GM18520 (cell line): ENCODE measurements around the gene SMARCB1.
"Not testable (repeated sequence)": the region's sequence is repeated elsewhere in the genome, so short reads cannot be mapped to it uniquely, and the experiment has no call there.

Source experiments
- ATAC-seq: cut with Tn5 transposase; IDR thresholded peaks from one replicate; pipeline ENCODE4 v1.9.1; 2021; ENCODE audit not compliant: unreplicated experiment

Gene SMARCB1

GRCh38 chr22:23841736-23842445 is 55.1 kb downstream of the SMARCB1 start:
- ATAC-seq = no peak

- no peak for ATAC-seq
Measured at GRCh38 chr22:23842599-23842998, 55.8 kb downstream of the SMARCB1 start.

DNA sequence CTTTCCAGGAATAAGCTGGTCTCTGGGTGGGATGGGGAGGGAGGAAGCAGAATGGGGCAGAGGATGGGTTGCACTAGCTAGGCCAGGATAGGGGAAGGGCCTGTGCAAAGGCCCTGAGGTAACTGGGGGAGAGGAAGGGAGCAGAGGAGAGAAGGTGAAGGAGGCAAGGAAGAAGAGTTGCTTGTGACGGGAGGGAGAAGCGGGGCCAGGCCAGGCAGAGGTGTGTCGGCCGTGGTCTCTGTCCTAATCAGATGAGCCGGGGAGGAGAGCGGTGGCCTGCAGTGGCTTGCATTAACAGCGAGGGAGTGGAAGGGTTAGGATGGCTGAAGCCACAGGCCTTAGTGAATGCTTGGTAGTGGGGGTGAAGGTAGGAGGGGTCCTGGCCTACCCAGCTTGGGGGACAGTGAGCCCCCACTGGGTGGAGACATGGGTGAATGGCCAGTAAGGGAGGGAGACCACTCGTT is 58.0 kb downstream of the SMARCB1 start:
- ATAC-seq = no peak

- ATAC-seq = no peak
Measured at GRCh38 chr22:23845265-23846080, 58.7 kb downstream of the SMARCB1 start.

- ATAC-seq = no peak
Measured at GRCh38 chr22:23846081-23846469, 59.3 kb downstream of the SMARCB1 start.

GRCh38 chr22:23847310-23847920 is 60.6 kb downstream of the SMARCB1 start:
- no peak for ATAC-seq

DNA sequence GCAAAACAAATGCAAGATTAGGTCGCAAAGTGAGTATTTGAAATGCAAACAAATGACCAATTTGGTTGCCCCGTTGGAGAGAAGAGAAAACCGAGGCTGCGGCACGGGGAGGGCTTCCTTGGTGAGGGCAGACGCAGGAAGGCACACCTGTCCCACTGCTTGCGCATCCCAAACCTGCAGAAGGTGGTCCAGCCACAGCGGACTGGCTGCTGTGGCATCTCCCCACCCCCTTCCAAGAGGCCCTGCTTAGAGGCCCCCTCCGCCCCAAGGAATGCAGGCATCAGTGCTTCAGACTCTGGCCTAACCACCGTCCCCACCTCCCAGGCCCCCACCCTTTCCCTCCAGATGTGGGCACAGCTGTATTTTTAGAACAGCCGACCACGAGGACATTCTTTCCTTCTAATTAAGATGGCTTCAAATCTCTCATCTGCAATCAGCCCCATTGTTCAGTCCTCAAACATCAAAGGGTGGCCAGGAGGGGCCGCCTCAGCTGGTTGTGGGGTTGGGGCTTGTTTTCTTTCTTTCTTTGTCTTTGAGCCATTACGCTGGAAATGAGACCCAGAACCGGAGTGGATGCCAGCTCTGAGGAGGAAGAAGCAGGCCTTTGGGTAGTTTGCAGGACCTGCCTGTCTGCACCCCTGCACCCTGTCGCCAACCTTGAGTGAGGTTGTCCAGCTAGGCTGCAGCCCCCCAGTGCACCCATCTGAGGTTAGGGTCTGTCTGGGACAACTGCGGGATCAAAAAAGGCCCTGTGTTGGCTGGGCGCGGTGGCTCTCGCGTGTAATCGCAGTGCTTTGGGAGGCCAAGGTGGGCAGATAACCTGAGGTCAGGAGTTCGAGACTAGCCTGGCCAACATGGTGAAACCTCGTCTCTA is 61.5 kb downstream of the SMARCB1 start:
- ATAC-seq = no peak

DNA sequence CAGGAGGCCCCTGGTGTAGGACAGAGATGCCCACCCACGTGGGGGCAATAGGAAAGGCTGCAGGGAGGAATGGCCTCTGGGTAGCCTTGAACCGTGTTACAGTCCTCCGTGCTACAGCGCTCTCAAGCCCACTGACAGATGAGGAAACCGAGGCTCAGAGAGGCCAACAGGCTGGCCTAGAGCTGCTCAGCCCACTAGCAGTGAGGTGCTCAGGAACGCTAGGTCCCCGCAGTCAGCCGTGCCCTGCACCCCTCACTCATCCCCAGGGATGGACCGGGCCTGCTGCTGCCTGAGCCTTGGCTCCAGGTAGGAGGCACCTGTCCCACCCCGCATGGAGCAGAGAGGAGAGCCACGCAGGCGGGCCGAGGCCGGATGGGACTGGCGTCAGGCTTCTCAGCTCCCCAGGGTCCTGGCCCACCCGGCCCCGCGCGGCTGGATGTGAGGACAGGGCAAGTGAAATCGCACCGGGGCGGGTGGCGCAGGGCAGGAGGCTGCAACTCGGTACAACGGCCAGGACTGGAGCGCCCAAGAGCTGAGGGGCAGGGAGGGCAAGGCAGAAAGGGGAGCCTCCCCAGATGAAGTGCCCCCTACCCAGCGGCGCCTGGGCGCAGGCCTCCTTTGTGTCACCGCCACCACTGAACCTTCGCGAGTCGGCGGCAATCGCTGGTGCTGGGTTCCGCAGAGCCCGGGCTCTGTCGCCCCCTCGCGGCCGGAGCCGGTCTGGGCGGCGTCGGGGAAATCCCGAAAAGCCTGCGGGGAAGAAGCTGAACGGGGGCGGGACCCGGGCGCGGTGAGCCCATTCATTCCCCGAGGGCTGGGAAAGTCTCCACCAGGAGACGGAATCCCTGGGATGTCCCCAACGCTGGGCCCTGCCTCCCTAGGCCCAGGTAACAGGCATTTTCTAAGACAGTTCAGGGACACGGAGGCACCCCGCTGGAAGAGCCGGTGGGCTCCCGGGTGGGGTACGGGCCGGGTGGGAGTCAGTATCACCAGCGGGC is 62.5 kb downstream of the SMARCB1 start:
- peak; percentile 40 for ATAC-seq

DNA sequence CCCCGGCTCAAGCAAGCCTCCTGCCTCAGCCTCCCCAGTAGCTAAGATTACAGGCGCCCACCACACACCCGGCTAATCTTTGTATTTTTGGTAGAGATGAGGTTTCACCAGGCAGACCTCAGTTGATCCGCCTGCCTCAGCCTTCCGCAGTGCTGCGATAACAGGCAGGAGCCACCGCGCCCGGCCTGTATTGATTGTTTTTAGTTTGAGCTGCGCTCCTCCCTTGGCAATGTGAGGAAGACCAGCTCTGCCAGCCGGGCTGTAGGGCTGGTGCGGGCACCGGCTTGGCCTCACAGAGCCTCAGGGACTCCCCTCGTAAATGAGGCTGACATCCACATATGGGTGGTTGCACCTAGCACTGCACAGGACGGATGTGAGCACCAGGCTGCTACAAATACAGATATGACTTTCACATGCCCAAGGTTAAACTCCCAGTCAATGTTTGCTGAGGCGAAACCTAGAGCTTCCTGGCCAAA is 63.4 kb downstream of the SMARCB1 start:
- ATAC-seq = no peak

GRCh38 chr22:23856721-23857605 is 70.2 kb downstream of the SMARCB1 start:
- ATAC-seq = no peak

DNA sequence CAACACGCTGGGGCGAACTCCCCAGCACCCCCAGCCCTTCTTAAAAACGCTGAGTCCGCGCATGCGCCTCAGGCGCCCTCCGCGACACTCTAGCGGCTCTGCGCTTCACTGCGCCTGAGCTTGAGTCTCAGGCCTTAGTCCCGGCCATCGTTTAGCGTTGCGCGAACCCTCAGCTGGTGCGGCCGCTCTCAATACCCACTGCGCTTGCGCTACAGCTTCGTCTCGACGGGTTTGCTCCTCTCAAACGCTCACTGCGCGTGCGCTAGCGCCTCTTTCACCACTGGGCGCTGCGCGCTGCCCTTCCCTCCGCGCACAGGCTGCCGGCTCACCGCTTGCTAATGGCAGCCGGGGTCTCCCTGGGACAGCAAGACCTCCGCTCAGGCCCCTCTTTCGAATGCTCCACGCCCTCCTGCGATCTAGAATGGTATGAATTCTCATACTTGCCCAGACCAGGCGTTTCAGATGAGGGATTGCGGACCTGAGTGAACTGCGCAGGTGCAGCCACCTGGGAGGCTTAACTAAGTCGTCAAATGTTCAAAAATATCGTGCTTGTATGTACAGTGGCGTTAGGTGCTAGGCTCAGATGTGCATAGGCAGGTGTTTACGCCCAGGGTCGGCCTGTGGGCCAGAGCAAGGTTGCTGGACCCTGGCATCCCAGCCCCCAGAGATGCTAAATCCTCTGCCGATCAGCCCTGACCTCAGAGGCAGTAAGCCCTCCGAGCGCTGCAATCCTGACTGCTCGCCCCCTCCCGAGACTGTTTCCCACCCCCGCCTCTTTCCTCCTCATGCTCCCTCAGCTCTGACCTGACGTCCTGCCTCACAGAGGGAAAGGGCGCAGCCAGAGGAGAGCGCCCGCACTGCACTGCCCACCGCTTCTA is 71.1 kb downstream of the SMARCB1 start, which contains the start of gene SLC2A11:
SLC2A11 (plus strand) TSS at position 270 of the 878 bp plus-strand sequence; CDS start at position 395, 125 bp downstream.
- peak; percentile 98 for ATAC-seq

GRCh38 chr22:23858484-23858815 is 71.7 kb downstream of the SMARCB1 start:
- ATAC-seq = no peak

GRCh38 chr22:23859201-23859600 is 72.4 kb downstream of the SMARCB1 start:
- ATAC-seq = no peak

- ATAC-seq = not testable (repeated sequence)
Measured at GRCh38 chr22:23860187-23860586, 73.4 kb downstream of the SMARCB1 start.

DNA sequence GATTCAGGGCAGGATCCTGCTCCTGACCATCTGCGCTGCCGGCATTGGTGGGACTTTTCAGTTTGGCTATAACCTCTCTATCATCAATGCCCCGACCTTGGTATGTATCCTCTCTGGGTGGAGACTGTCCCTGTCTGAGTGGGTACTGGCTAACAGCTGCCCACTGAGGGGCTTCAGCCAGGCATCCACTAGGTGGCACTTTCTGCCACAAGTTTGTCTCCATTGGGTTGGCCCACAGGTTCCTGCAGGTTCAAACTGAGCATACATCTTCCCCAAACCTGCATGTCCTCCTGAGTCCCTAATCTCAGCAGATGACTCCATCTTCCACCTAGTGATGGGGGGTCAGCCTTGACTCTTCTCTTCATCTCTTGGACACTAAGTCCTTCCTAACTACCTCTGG is 75.3 kb downstream of the SMARCB1 start:
- ATAC-seq = no peak

DNA sequence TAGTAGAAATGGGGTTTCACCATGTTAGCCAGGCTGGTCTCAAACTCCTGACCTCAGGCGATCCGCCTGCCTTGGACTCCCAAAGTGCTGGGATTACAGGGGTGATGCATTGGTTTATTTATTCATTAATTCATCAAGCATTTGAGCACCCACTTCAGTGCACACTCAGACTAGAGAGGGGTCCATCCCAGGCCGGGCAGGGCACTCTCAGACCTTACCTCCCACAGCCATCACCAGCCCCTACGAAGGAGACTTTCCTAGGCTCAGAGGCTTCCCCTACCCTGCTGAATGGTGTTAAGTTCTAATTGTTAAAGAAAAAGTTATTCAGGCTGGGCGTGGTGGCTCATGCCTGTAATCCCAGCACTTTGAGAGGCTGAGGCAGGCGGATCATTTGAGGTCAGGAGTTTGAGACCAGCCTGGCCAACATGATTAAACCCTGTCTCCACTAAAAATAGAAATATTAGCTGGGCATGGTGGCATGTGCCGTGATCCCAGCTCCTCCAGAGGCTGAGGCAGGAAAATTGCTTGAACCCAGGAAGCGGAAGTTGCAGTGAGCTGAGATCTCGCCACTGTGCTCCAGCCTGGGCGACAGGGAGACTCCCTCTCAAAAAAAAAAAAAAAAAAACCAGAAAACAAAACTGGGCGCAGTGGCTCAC is 77.9 kb downstream of the SMARCB1 start:
- ATAC-seq = not testable (repeated sequence)

- ATAC-seq = no peak
Measured at GRCh38 chr22:23868580-23868979, 81.8 kb downstream of the SMARCB1 start.
